Activated naive CD4-positive, alpha-beta T cell treated with anti-CD3 and anti-CD28 coated beads, Interleukin-2, amount 50 U/mL, for 72 hours (primary cell): ENCODE data around the gene BEND2. TPM values are rescaled to one million over a fixed set of nuclear protein-coding genes. Genes with fewer than 3 reads are reported as not detected.

ENCODE experiments used
- ATAC-seq, 2 donors: fragments of 150-1000 bp; cut with Tn5 transposase; 2 replicates each; pipeline ENCODE4 v1.10.0; 2021; ENCODE audit warnings: mild to moderate bottlenecking in 2 of 2, moderate library complexity in 2 of 2
- DNase-seq, 2 donors: peaks; one replicate each; pipeline ENCODE4 v3.0.0; 2021 to 2022; ENCODE audit warnings: low spot score in 2 of 2
- H3K27ac Mint-ChIP-seq, 2 donors: one replicate each; pipeline ENCODE4 v1.8.0; 2022; ENCODE audit warnings: mild to moderate bottlenecking in 2 of 2, mixed read lengths in 2 of 2
- H3K36me3 Mint-ChIP-seq, 2 donors: one replicate each; pipeline ENCODE4 v1.8.0; 2022; ENCODE audit warnings: mixed read lengths in 2 of 2
- H3K9me3 Mint-ChIP-seq, 2 donors: one replicate each; pipeline ENCODE4 v1.8.0; 2022; ENCODE audit warnings: mixed read lengths in 2 of 2
- total RNA-seq, 2 donors: library from RNA; stranded (reverse); gene quantifications; one replicate each; pipeline ENCODE4 v1.2.3, GENCODE V29; 2022

The BEND2 gene
- total RNA-seq, 2 donors from 2014 or later = not detected

DNA sequence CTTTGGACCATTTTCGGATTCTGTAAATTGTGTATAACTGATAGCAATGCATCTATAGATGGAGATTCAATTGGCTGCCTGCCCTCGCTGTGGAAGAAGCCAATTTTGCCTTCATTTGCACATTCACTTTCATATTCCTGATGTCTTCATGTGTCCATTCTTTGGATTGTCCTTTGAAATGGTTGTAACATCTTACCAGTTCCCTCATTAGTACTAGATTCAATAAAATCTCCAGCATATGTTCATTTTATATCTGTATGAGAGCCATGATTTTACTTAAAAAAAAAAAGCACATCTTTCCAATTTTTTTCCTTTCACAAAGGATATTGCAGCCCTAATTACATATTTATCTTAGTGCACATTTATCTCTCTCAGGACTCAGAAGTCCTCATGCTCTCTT, 61.7 kb downstream of the BEND2 start:
- peaks cover 0 to 4% of the 10 kb centered on the region in 2 donors for H3K36me3 Mint-ChIP-seq
- no peak overlapping the region for H3K27ac Mint-ChIP-seq
- ATAC-seq = no peak
- no peak for DNase-seq
- H3K9me3 Mint-ChIP-seq = peaks cover 0 to 6% of the 10 kb centered on the region in 2 donors

- H3K27ac Mint-ChIP-seq = no peak overlapping the region
- ATAC-seq = no peak
- H3K9me3 Mint-ChIP-seq = peaks cover 0 to 2% of the 10 kb centered on the region in 2 donors
- peaks cover 1 to 6% of the 10 kb centered on the region in 2 donors for H3K36me3 Mint-ChIP-seq
- no peak for DNase-seq
Measured at GRCh38 chrX:18151649-18152048, 69.0 kb downstream of the BEND2 start.

GRCh38 chrX:18151157-18151556, 69.5 kb downstream of the BEND2 start:
- DNase-seq = no peak
- no peak overlapping the region for H3K27ac Mint-ChIP-seq
- no peaks in the 10 kb centered on the region for H3K9me3 Mint-ChIP-seq
- no peak for ATAC-seq
- H3K36me3 Mint-ChIP-seq = peaks cover 0 to 6% of the 10 kb centered on the region in 2 donors

DNA sequence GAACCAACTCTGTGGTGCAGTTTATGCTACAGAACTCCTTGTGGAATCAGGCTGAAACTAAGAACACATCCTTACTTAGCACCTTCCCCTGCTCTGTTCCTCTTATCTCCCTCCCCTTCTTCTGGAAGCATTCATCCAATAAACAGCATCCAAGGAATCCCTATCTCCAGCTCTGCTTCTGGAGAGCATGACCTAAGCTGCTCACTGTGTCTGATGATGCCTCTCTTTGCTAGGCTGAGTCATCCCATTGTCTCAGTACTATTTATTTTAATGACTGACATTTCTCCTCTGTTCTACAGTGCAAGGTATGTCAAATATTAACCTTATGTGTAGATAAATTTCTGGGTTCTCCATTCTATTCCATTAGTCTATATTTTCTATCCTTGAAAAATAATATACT, 71.2 kb downstream of the BEND2 start:
- H3K36me3 Mint-ChIP-seq = peaks cover 0 to 6% of the 10 kb centered on the region in 2 donors
- DNase-seq = no peak
- ATAC-seq = no peak
- no peaks in the 10 kb centered on the region for H3K9me3 Mint-ChIP-seq
- no peak overlapping the region for H3K27ac Mint-ChIP-seq

- peaks cover 0 to 6% of the 10 kb centered on the region in 2 donors for H3K36me3 Mint-ChIP-seq
- peak in 1 of 2 donors; percentile 65 for ATAC-seq
- peak in 1 of 2 donors; percentile 8 for DNase-seq
- H3K27ac Mint-ChIP-seq = no peak overlapping the region
- no peaks in the 10 kb centered on the region for H3K9me3 Mint-ChIP-seq
Measured at GRCh38 chrX:18146954-18147353, 73.7 kb downstream of the BEND2 start.

DNA sequence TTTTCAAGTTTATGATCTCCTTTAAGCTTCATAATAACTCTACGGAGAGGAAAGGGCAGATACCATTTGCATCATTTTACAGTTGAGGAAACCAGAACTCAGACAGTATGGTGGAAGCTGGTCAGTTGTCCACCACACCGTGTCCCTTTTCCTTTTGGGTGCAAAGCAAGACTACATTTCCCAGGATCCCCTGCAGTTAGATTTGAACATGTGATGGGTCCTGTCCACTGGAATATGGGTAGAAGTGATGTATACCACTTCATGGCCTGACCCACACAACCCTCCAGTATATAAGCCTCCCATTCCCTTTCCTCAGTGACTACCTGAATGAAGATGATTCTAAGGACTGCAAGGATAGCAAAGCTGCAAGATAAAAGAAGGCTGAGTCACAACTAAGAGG, 74.7 kb downstream of the BEND2 start:
- DNase-seq (no peak), ATAC-seq (no peak)
- no peak overlapping the region for H3K27ac Mint-ChIP-seq
- H3K9me3 Mint-ChIP-seq = no peaks in the 10 kb centered on the region
- peaks cover 0 to 2% of the 10 kb centered on the region in 2 donors for H3K36me3 Mint-ChIP-seq

GRCh38 chrX:18136816-18137215, 83.9 kb downstream of the BEND2 start:
- Mint-ChIP-seq H3K27ac (no peak overlapping the region), H3K9me3 (no peaks in the 10 kb centered on the region), H3K36me3 (no peaks in the 10 kb centered on the region)
- ATAC-seq (no peak), DNase-seq (no peak)

GRCh38 chrX:18133605-18134004, 87.1 kb downstream of the BEND2 start:
- Mint-ChIP-seq H3K27ac (no peak overlapping the region), H3K9me3 (no peaks in the 10 kb centered on the region), H3K36me3 (no peaks in the 10 kb centered on the region)
- no peak for ATAC-seq
- no peak for DNase-seq

GRCh38 chrX:18129690-18130089, 91.0 kb downstream of the BEND2 start:
- no peaks in the 10 kb centered on the region for H3K36me3 Mint-ChIP-seq
- H3K27ac Mint-ChIP-seq = no peak overlapping the region
- DNase-seq = no peak
- no peaks in the 10 kb centered on the region for H3K9me3 Mint-ChIP-seq
- ATAC-seq = no peak

DNA sequence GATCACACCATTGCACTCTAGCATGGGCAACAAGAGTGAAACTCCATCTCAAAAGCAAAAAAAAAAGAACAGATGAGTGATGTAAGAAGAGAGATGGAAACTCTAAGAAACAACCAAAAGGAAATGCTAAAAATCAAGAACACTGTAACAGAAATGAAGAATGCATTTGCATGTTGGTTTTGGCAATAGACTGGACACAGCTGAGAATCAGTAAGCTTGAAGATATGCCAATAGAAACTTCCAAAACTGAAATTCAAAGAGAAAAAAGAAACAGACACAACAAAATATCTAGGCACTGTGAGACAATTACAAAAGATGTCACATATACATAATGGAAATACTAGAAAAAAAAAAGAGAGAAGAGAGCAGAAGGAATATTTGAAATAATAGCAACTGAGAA, 93.7 kb downstream of the BEND2 start:
- Mint-ChIP-seq H3K9me3 (no peaks in the 10 kb centered on the region), H3K36me3 (no peaks in the 10 kb centered on the region), H3K27ac (no peak overlapping the region)
- ATAC-seq = no peak
- no peak for DNase-seq

DNA sequence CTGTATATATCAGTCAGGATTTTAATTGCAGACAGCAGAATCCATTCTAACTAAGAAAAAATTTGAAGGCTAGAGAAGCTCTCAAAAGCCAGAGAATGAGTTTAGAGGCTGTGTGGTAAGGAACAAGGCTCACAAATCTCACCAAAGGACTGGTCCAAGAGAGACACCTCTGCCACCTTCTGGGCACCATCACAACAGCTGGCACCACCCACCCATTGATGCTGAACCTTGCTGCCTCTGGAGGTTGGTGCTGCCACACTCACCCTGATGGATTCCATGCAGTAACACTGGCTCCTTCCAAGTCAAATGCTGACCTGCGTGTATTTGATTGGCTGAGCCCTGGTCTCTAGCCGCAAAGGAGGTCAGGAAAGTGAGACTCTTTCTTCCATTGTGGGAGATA, 100.8 kb downstream of the BEND2 start:
- Mint-ChIP-seq H3K9me3 (peaks cover 0 to 4% of the 10 kb centered on the region in 2 donors), H3K27ac (no peak overlapping the region)
- DNase-seq = no peak

More for the DNA sequence above, 100.8 kb downstream of the BEND2 start:
- no peak for ATAC-seq
- H3K36me3 Mint-ChIP-seq = no peaks in the 10 kb centered on the region

Other genes starting within 250 kb of the BEND2 start
- 1 to 10 TPM; 3.0 to 5.3 TPM for gene SCML2, start 133.8 kb upstream of the BEND2 start, total RNA-seq
- gene CDKL5, start 204.7 kb upstream of the BEND2 start, total RNA-seq = 1 to 10 TPM; 1.1 to 1.3 TPM